Loucy (cell line): ENCODE results near the gene DIS3L.

ENCODE experiments used
- CTCF ChIP-seq: fragments of 200-600 bp; sonication (generic); conservative IDR thresholded peaks from 2 replicates; pipeline ENCODE4 v1.5.1; 2014; ENCODE audit warnings: mild to moderate bottlenecking, antibody characterized with exemption, low read length
- EZH2phosphoT487 ChIP-seq: fragments of 200-600 bp; IDR thresholded peaks from 2 replicates; pipeline ENCODE4 v1.6.1; 2018; ENCODE audit warnings: antibody characterized with exemption, mild to moderate bottlenecking, moderate library complexity, borderline replicate concordance

- no peak for TF ChIP-seq CTCF
- TF ChIP-seq EZH2phosphoT487 = no peak
These were observed 30.1 kb downstream of the DIS3L start for GRCh38 chr15:66323312-66323928.
